ENCODE data around the gene ARL10. TPM values are rescaled to one million over a fixed set of nuclear protein-coding genes. Genes with fewer than 3 reads are reported as not detected.

The ARL10 gene
- polyA plus RNA-seq, 3 donors: 0.04 to 0.93 TPM; not detected in 1

DNA sequence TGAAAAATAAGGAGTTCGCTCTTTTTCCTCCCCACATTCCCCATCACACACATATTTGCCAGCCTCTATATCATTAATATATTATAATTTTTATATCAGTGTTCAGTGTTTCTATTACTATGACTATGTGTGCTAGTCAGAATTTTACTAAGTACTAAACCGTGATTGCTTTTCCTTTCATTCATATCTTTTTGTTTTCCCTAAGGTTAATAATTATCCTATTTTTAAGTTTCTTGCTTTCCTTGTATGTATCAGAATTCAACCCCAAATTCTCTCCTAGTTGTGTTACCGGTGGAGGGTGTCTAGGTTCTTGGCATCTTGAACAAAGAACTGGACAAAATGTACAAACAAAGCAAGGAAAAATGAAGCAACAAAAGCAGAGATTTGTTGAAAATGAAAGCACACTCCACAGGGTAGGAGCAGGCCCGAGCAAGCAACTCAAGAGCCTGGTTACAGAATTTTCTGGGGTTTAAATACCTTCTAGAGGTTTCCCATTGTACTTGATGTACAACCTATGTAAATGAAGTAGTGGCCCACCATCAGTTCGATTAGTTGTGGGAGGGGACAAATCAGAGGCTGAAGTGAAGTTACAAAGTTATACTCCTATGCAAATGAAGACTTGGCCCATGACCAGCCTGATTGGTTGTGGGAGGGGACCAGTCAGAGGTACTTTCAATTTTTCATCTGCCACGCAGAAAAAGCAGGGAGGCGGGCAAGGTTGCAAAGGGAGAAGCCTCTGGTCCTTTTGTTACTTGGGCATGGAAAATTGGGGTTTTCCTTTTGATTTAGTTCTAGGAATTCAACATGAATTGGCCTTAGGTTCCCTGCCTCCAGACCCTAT, 47.5 kb upstream of the ARL10 start:
- no peaks in the 10 kb centered on the region for H3K79me2 ChIP-seq (ENCODE audit: insufficient read depth, low read length)
- TF ChIP-seq, protein P1, sequence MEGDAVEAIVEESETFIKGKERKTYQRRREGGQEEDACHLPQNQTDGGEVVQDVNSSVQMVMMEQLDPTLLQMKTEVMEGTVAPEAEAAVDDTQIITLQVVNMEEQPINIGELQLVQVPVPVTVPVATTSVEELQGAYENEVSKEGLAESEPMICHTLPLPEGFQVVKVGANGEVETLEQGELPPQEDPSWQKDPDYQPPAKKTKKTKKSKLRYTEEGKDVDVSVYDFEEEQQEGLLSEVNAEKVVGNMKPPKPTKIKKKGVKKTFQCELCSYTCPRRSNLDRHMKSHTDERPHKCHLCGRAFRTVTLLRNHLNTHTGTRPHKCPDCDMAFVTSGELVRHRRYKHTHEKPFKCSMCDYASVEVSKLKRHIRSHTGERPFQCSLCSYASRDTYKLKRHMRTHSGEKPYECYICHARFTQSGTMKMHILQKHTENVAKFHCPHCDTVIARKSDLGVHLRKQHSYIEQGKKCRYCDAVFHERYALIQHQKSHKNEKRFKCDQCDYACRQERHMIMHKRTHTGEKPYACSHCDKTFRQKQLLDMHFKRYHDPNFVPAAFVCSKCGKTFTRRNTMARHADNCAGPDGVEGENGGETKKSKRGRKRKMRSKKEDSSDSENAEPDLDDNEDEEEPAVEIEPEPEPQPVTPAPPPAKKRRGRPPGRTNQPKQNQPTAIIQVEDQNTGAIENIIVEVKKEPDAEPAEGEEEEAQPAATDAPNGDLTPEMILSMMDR (IDR thresholded peaks at IDR 0.05): no peak
- peaks cover 38 to 91% of the 10 kb centered on the region in 2 donors for H3K36me3 ChIP-seq (replicated peaks in 1 of 2; ENCODE audit: control insufficient read depth in 1 of 2, insufficient read depth in 2 of 2, low read length in 2 of 2)
- Mint-ChIP-seq H3K4me1 (no peaks in the 10 kb centered on the region), H3K27me3 (ENCODE audit: low read depth in 3 of 3) (peaks cover 0 to 2% (median 0%) of the 10 kb centered on the region in 3 donors), H3K9me3 (no peaks in the 10 kb centered on the region), H3K36me3 (peaks cover 55 to 59% of the 10 kb centered on the region in 2 donors), H3K27ac (peak overlapping the region in 1 of 7 donors; percentile 26), H3K4me3 (no peak overlapping the region)
- H3K9ac ChIP-seq (ENCODE audit: insufficient read depth, low read length, poor library complexity, severe bottlenecking): no peak overlapping the region
- no peaks in the 10 kb centered on the region for H3K4me1 ChIP-seq (ENCODE audit: control insufficient read depth in 1 of 2, insufficient read depth in 2 of 2, low read length in 2 of 2)
- H2AFZ ChIP-seq (ENCODE audit: insufficient read depth, low read depth, low read length, poor library complexity, severe bottlenecking): no peak overlapping the region
- H3K27ac ChIP-seq (ENCODE audit: low read depth in 1 of 2, low read length in 2 of 2): no peak overlapping the region
- no peak overlapping the region for H3K4me3 ChIP-seq (replicated peaks in 1 of 3; ENCODE audit: low read depth in 2 of 3, low read length in 3 of 3)
- DNase-seq: no peak
- intact Hi-C loops (cut with micrococcal nuclease): no loop called here
- H3K9me3 ChIP-seq (replicated peaks in 1 of 2; ENCODE audit: control insufficient read depth in 1 of 2, insufficient read depth in 1 of 2, low read length in 2 of 2): no peaks in the 10 kb centered on the region
- 93% methylated on average over 3 of the region's 7 CpGs for WGBS (ENCODE audit: insufficient coverage)
- no peak overlapping the region for H3K4me2 ChIP-seq (replicated peaks; ENCODE audit: extremely low read depth, low read length, poor library complexity, severe bottlenecking)
- H3K27me3 ChIP-seq (ENCODE audit: control insufficient read depth in 2 of 2, insufficient read depth in 2 of 2, low read length in 2 of 2): no peaks in the 10 kb centered on the region
- no peaks in the 10 kb centered on the region for H4K20me1 ChIP-seq (ENCODE audit: insufficient read depth, low read length)

DNA sequence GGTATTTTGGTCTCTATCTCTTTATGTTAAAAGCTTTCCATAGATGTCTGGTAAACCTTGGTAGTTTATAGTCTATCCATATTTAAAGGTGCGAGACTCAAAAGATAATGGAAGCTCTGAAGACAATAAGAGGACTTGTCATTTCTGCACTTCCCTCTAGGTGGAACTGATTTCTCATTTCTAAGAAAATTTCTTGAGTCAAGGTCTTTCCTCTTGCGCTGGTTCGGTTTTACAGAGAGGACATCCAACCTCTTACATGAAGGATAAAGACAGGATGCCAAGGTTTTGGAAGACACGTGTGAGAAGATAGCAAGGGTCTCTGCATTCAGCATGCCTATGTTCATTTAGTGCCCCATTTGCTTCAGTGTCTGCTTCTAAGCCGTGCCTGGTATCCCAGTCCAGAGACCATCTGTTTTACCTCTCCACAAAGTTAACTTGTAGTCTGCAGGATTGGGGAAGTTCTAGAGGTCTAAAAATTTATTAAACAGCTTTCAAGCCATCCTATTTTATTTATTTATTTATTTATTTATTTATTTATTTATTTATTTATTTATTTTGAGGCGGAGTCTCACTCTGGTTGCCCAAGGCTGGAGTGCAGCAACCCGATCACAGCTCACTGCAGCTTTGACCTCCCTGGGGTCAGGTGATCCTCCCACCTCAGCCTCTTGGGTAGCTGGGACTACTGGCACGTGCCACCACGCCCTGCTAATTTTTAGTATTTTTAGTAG, 45.3 kb upstream of the ARL10 start:
- Mint-ChIP-seq H3K36me3 (peaks cover 53 to 62% of the 10 kb centered on the region in 2 donors), H3K27ac (no peak overlapping the region), H3K9me3 (peaks cover 0 to under 1% (median 0%) of the 10 kb centered on the region in 7 donors), H3K4me1 (no peaks in the 10 kb centered on the region), H3K27me3 (ENCODE audit: low read depth in 3 of 3) (no peaks in the 10 kb centered on the region), H3K4me3 (no peak overlapping the region)
- Histone ChIP-seq H3K4me3 (replicated peaks in 1 of 3; ENCODE audit: low read depth in 2 of 3, low read length in 3 of 3) (no peak overlapping the region), H3K79me2 (ENCODE audit: insufficient read depth, low read length) (no peaks in the 10 kb centered on the region), H3K27me3 (ENCODE audit: control insufficient read depth in 2 of 2, insufficient read depth in 2 of 2, low read length in 2 of 2) (no peaks in the 10 kb centered on the region), H3K27ac (ENCODE audit: low read depth in 1 of 2, low read length in 2 of 2) (no peak overlapping the region), H3K36me3 (replicated peaks in 1 of 2; ENCODE audit: control insufficient read depth in 1 of 2, insufficient read depth in 2 of 2, low read length in 2 of 2) (peaks cover 50 to 93% of the 10 kb centered on the region in 2 donors), H3K9ac (ENCODE audit: insufficient read depth, low read length, poor library complexity, severe bottlenecking) (no peak overlapping the region), H3K4me2 (replicated peaks; ENCODE audit: extremely low read depth, low read length, poor library complexity, severe bottlenecking) (no peak overlapping the region), H3K4me1 (ENCODE audit: control insufficient read depth in 1 of 2, insufficient read depth in 2 of 2, low read length in 2 of 2) (no peaks in the 10 kb centered on the region), H4K20me1 (ENCODE audit: insufficient read depth, low read length) (no peaks in the 10 kb centered on the region), H2AFZ (ENCODE audit: insufficient read depth, low read depth, low read length, poor library complexity, severe bottlenecking) (no peak overlapping the region), H3K9me3 (replicated peaks in 1 of 2; ENCODE audit: control insufficient read depth in 1 of 2, insufficient read depth in 1 of 2, low read length in 2 of 2) (no peaks in the 10 kb centered on the region)
- intact Hi-C loops (cut with micrococcal nuclease): no loop called here
- TF ChIP-seq, protein P1 (IDR thresholded peaks at IDR 0.05): no peak
- DNase-seq: no peak
- 97% methylated on average over 4 of the region's 9 CpGs for WGBS (ENCODE audit: insufficient coverage)
